NCI-H2227 (cell line): ENCODE data around the gene EYS.
"Not testable (repeated sequence)": the region's sequence is repeated elsewhere in the genome, so short reads cannot be mapped to it uniquely, and the experiment has no call there.

Experiments
- DNase-seq: peaks from one replicate; lab custom pipeline; 2025; ENCODE audit not compliant: unreplicated experiment; lab: John Stamatoyannopoulos, UW

Gene EYS

GRCh38 chr6:63935732-63936131 is 1771.3 kb downstream of the EYS start:
- no peak for DNase-seq

DNA sequence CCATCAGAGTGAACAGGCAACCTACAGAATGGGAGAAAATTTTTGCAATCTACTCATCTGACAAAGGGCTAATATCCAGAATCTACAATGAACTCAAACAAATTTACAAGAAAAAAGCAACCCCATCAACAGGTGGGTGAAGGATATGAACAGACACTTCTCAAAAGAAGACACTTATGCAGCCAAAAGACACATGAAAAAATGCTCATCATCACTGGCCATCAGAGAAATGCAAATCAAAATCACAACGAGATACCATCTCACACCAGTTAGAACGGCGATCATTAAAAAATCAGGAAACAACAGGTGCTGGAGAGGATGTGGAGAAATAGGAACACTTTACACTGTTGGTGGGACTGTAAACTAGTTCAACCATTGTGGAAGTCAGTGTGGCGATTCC is 1773.1 kb downstream of the EYS start:
- DNase-seq: not testable (repeated sequence)

GRCh38 chr6:63930848-63931247 is 1776.2 kb downstream of the EYS start:
- no peak for DNase-seq

GRCh38 chr6:63929111-63929510 is 1777.9 kb downstream of the EYS start:
- no peak for DNase-seq

DNA sequence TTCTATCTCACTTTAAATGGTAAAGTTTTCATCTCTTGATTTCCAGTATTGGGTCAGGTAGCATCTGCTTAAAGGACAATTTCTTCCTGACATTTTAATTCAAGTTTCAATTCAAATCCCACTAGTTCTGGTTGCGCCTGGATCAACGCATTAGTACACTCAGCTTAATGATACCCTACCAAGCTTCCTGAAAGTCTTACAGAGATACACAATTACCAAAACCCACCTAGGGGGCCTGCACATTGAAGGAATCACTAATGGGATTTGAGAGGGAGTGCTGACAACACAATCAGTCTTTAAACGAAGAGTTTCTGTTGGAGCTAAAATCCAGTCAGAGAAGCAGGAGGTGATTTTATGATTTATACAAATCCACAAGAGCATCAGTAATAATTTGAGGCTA is 1778.4 kb downstream of the EYS start:
- DNase-seq: peak; percentile 71

GRCh38 chr6:63926950-63927927 is 1779.8 kb downstream of the EYS start:
- DNase-seq: no peak

DNA sequence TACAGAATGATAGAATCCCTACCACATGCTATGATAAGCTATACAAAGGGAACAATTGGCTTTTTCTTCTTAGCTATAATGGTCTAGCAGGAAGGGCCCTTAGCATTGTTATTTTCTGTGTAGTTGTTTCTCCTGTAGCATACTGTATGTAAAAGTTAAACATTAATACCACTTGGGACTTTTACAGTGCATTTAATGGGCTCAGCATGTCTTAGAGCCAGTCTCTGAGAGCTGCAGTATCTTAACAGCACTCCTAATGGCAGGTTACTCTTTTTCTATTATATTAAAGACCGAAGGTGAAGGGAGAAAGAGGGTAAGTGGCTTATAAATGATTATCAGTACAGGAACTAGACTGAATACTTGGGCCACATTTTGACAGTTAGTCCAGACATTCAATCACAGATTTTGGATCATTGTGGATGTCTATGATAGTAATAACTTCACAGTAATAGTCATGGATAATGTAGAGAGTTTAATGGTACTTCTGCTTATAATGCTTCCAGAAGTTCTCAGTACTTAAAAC is 1780.7 kb downstream of the EYS start:
- peak; percentile 29 for DNase-seq

DNA sequence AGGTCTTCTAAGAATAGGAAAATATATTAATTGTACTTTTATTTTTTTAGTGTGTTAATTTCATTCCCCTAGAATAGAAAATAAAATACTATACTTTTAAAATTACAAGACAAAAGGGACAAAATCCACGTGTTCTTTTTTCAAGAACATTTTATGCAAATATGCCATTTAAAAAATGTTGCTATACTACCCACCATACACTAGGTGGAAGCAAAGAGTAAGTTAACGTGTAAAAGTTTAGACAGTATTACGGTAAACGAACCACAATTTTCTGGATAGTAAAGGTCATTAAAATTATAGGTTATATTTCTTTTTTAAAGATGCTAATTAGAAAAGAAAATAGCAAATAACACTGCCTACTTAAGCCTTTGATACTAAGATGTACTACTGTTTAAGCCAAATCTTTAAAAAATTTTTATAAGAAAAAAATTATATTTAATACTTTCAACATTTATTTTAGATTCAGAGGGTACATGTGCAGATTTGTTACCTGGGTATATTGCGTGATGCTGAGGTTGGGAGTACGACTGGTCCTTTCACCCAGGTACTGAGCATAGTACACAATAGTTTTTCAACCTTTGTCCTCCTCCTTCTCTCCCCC is 1783.8 kb downstream of the EYS start:
- peak; percentile 33 for DNase-seq

DNA sequence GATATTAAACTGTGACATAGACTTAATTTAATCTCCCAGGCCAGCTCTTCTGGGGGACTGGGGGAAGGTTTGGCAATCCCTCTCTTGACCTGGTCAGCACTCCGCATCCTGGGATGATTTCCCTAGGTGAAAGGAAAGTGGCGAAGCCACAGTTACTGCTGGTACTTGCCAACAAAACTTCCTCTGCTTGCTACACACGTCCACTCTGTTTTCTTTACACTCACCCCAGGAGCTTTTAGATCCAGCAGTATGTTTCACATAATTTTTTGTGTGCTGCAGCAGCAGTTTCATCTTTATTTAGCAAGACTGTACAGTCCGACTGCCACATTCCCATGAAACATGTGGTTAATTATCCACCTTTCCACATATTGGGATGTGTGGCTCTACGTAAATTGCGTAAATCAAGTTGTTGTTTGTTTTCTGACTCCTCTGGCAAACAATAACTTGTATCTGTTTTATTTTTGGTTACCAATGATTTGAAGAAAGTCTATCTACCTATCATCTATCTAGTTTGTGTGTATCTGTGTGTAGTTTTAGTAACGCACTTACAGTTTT is 1787.4 kb downstream of the EYS start:
- no peak for DNase-seq

DNA sequence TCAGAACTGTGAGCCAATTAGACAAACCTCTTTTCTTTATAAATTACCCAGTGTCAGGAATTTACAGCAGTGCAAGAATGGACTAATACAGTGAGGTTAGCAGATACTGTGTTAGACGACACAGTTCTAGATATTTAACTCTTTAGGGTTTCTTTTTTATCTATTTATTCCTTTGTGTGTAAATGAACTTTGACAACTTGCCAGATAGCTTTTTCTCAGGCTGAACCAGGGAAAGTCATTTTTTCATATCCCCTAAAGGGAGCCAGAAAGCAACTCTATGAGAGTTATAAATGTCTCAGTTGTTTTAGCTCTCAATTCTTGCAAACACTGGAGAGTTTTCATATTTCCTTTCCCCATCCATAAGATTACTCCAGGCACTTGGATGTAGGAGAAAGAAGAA is 1794.1 kb downstream of the EYS start:
- no peak for DNase-seq

DNA sequence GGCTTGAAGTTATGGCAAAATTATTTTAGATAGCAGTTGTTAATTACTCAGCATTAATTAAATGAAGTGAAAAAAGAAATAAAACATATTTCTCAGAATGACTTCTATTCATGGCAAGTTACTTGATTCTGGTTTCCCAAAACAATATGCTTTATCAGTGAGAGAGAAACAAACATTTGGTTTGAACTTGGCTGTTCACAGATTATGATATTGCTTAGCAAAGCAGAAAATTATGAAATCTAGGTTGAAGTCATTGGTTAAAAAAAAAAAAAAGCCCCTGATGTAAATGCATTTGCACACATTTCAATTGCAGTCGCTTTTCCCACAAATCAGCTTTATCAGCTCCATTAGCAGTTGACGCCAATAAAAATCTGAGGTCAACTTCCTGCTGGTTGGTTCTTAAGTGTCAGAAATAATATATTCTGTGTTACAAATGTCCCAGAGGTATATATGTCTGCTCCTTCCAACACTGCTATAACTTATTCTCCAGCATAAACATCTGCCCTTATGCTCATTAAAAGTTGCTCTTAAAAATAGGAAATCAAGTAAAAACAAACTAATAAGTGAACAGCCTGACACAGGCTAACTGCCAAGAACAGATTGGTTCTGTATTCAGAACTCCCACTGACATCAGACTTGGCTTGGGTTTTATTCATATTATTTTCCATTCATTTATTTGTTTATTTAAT is 1796.0 kb downstream of the EYS start:
- DNase-seq: no peak

- DNase-seq: no peak
Measured at GRCh38 chr6:63904650-63905248, 1802.3 kb downstream of the EYS start.

DNA sequence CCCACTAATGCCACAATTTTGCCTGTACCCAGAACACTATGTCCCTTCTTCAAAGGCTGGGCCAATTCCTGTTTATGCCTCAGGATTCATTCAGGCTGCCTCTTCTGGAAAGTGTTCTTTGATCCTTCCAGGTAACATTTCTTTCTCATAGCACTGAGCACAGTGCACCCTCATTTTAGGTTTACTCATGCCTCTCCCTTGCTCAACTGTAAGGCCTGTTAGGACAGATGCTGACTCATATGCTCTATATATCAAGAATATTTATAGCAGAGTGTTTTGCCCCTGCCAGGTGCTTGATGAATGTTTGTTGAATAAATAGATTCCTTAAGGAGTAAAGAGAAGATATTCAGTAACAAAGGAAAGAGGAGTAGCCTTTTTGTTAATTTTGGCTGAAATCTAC is 1807.5 kb downstream of the EYS start:
- no peak for DNase-seq

GRCh38 chr6:63897952-63898351 is 1809.1 kb downstream of the EYS start:
- no peak for DNase-seq

DNA sequence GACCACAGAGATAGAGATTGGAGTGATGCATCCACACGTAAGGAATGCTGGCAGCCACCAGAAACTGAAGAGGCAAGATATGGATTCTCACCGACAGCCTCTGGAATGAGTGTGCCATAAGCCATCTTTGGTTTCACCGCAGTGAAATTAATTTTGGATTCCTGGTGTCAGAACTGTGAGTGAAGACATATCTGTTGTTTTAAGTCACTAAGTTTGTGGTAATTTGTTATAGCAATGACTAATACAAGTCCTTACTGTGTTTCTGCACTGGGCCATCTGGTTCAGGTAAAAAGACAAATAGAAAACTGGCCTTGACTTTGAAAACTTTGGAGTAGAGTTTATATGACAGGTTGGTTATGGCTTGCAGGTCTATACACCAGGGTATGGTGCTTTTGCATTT is 1809.6 kb downstream of the EYS start:
- DNase-seq: no peak

GRCh38 chr6:63888416-63888815 is 1818.6 kb downstream of the EYS start:
- no peak for DNase-seq

DNA sequence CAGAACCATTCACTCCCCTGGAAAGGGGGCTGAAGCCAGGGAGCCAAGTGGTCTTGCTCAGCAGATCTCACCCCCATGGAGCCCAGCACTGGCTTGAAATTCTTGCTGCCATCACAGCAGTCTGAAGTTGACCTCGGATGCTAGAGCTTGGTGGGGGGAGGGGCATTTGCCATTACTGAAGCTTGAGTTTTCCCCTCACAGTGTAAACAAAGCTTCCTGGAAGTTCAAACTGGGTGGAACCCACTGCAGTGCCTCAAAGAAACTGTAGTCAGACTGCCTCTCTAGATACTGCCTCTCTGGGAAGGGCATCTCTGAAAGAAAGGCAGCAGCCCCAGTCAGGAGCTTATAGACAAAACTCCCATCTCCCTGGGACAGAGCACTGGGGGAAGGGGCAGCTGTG is 1819.2 kb downstream of the EYS start:
- not testable (repeated sequence) for DNase-seq

GRCh38 chr6:63887002-63887751 is 1819.8 kb downstream of the EYS start:
- no peak for DNase-seq

DNA sequence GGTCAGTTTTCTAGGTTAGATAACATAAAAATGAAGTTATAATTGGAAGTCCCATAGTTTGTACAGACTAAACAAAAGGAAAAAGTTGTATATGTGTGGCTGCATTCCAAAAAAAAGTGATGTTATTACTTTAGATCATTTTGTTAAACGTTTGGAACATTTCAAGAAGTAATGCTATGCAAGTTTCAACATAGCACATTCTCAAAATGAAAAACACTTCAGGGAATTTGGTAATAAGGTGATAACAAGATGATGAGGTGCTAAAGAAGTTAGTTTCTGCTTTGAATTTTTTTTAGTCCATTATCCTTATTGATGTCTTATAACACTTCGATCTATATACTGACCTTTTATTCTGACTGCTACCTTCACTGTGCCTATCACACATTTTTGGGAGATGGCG is 1820.7 kb downstream of the EYS start:
- no peak for DNase-seq

DNA sequence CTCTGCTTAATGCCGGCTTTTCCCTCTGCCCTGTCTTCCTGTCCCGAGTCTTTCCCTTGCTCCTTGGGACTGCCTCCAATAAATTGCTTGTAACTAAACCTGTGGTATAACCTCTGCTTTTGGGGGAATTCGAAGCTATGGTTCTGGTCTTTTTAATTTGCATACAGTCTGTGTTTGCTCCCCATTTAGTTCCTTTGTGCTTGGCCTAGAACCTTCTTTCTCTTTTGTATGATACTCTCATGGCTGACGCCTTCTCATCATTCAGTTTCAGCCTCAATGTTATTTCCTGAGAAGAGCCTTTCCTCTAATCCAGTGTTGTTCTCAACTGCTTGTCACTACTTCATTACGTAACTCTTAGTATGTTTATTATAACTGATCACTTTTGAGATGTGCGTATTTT is 1823.4 kb downstream of the EYS start:
- no peak for DNase-seq
